Loucy (cell line): Measurements from ENCODE around the gene ZNF236.
"Not testable (repeated sequence)": the region's sequence is repeated elsewhere in the genome, so short reads cannot be mapped to it uniquely, and the experiment has no call there.

Source experiments
- H2AFZ ChIP-seq: fragments of 200-600 bp; sonication (generic); 2 replicates; pipeline ENCODE4 v1.6.0; 2016; ENCODE audit warnings: antibody characterized with exemption, mild to moderate bottlenecking, low read length, moderate library complexity
- H3F3A ChIP-seq: fragments of 200-600 bp; 2 replicates; pipeline ENCODE4 v1.6.0; 2016; ENCODE audit warnings: antibody characterized with exemption, low read depth, mild to moderate bottlenecking
- H3K27me3 ChIP-seq: fragments of 200-600 bp; sonication (generic); 2 replicates; pipeline ENCODE4 v1.6.1; 2014; ENCODE audit warnings: low read length, mild to moderate bottlenecking; ENCODE audit not compliant: insufficient read depth, poor library complexity, severe bottlenecking
- H3K36me3 ChIP-seq: fragments of 200-600 bp; sonication (generic); 2 replicates; pipeline ENCODE4 v1.6.1; 2016; ENCODE audit warnings: low read length; ENCODE audit not compliant: insufficient read depth
- H3K4me1 ChIP-seq: fragments of 200-600 bp; sonication (generic); 2 replicates; pipeline ENCODE4 v1.5.1; 2014; ENCODE audit warnings: low read length, mild to moderate bottlenecking; ENCODE audit not compliant: insufficient read depth, poor library complexity, severe bottlenecking
- H3K4me2 ChIP-seq: fragments of 200-600 bp; sonication (generic); 2 replicates; pipeline ENCODE4 v1.6.0; 2014; ENCODE audit warnings: antibody characterized with exemption, low read length, low read depth, mild to moderate bottlenecking; ENCODE audit not compliant: poor library complexity, severe bottlenecking
- H3K4me3 ChIP-seq: fragments of 200-600 bp; sonication (generic); 2 replicates; pipeline ENCODE4 v1.5.1; 2014; ENCODE audit warnings: low read length, mild to moderate bottlenecking, mixed read lengths; ENCODE audit not compliant: poor library complexity, severe bottlenecking
- H3K79me2 ChIP-seq: fragments of 200-600 bp; sonication (generic); 2 replicates; pipeline ENCODE4 v1.6.1; 2014; ENCODE audit warnings: low read length; ENCODE audit not compliant: insufficient read depth
- H3K9ac ChIP-seq: fragments of 200-600 bp; sonication (generic); 2 replicates; pipeline ENCODE4 v1.6.0; 2014; ENCODE audit warnings: mild to moderate bottlenecking, low read depth, low read length, moderate library complexity; ENCODE audit not compliant: poor library complexity, severe bottlenecking
- H3K9me2 ChIP-seq: fragments of 200-600 bp; sonication (generic); replicated peaks from 2 replicates; pipeline ENCODE4 v1.6.1; 2016; ENCODE audit warnings: low read depth, low read length, mixed read lengths
- H3K9me3 ChIP-seq: fragments of 200-600 bp; sonication (generic); 2 replicates; pipeline ENCODE4 v1.6.1; 2014; ENCODE audit warnings: mild to moderate bottlenecking, antibody characterized with exemption, low read length, low read depth; ENCODE audit not compliant: insufficient read depth
- H4K20me1 ChIP-seq: fragments of 200-600 bp; sonication (generic); 2 replicates; pipeline ENCODE4 v1.6.0; 2014; ENCODE audit warnings: antibody characterized with exemption, low read length, mild to moderate bottlenecking; ENCODE audit not compliant: insufficient read depth, poor library complexity, severe bottlenecking
- EZH2phosphoT487 ChIP-seq: fragments of 200-600 bp; IDR thresholded peaks from 2 replicates; pipeline ENCODE4 v1.6.1; 2018; ENCODE audit warnings: antibody characterized with exemption, mild to moderate bottlenecking, moderate library complexity, borderline replicate concordance
- TF ChIP-seq, protein P1 (sequence below): fragments of 200-600 bp; sonication (generic); conservative IDR thresholded peaks from 2 replicates; pipeline ENCODE4 v1.5.1; 2014; ENCODE audit warnings: mild to moderate bottlenecking, antibody characterized with exemption, low read length

The ZNF236 gene

GRCh38 chr18:76938619-76939018 lies 116.3 kb downstream of the ZNF236 start:
- TF ChIP-seq, protein P1, sequence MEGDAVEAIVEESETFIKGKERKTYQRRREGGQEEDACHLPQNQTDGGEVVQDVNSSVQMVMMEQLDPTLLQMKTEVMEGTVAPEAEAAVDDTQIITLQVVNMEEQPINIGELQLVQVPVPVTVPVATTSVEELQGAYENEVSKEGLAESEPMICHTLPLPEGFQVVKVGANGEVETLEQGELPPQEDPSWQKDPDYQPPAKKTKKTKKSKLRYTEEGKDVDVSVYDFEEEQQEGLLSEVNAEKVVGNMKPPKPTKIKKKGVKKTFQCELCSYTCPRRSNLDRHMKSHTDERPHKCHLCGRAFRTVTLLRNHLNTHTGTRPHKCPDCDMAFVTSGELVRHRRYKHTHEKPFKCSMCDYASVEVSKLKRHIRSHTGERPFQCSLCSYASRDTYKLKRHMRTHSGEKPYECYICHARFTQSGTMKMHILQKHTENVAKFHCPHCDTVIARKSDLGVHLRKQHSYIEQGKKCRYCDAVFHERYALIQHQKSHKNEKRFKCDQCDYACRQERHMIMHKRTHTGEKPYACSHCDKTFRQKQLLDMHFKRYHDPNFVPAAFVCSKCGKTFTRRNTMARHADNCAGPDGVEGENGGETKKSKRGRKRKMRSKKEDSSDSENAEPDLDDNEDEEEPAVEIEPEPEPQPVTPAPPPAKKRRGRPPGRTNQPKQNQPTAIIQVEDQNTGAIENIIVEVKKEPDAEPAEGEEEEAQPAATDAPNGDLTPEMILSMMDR: no peak
- no peak for TF ChIP-seq EZH2phosphoT487
- H3K9ac ChIP-seq: no peak overlapping the region
- no peak overlapping the region for H3K4me3 ChIP-seq
- no peaks in the 10 kb centered on the region for H3K27me3 ChIP-seq
- H3K36me3 ChIP-seq: peaks cover 31% of the 10 kb centered on the region; the same call in 1 of the 2 replicates
- H3K79me2 ChIP-seq: no peaks in the 10 kb centered on the region
- H3K9me3 ChIP-seq: no peaks in the 10 kb centered on the region
- H3K4me1 ChIP-seq: no peaks in the 10 kb centered on the region
- H3K4me2 ChIP-seq: no peak overlapping the region
- no peaks in the 10 kb centered on the region for H3K9me2 ChIP-seq
- no peak overlapping the region for H2AFZ ChIP-seq
- H4K20me1 ChIP-seq: no peaks in the 10 kb centered on the region
- no peaks in the 10 kb centered on the region for H3F3A ChIP-seq

DNA sequence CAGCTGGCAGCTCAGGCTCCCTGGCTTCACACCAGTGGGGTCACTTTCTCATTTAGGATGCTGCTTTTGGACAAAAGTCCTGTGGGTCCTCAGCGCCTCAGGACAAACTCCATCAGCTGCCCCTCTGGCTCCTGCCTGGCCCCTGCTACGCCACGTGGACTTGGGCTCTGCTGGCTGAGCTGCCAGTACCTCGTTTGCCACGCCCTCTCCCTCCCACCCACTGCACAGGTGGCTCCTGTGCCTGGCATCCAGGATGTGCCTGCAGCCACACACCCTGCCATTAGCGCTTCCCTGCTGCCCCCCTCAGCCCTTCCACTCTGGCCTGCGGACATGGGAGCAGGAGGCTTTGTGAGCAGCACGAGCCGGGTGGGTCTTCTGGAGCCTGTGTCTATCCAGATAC lies 118.9 kb downstream of the ZNF236 start:
- Histone ChIP-seq H3F3A (no peaks in the 10 kb centered on the region), H3K4me2 (no peak overlapping the region), H3K9me3 (peaks cover 7% of the 10 kb centered on the region; the same call in 1 of the 2 replicates), H3K9me2 (no peaks in the 10 kb centered on the region), H3K79me2 (no peaks in the 10 kb centered on the region), H3K4me3 (no peak overlapping the region), H3K27me3 (no peaks in the 10 kb centered on the region), H4K20me1 (no peaks in the 10 kb centered on the region), H3K9ac (no peak overlapping the region), H3K4me1 (no peaks in the 10 kb centered on the region), H3K36me3 (peaks cover 31% of the 10 kb centered on the region; the same call in 1 of the 2 replicates), H2AFZ (no peak overlapping the region)
- TF ChIP-seq, protein P1: no peak
- no peak for TF ChIP-seq EZH2phosphoT487

DNA sequence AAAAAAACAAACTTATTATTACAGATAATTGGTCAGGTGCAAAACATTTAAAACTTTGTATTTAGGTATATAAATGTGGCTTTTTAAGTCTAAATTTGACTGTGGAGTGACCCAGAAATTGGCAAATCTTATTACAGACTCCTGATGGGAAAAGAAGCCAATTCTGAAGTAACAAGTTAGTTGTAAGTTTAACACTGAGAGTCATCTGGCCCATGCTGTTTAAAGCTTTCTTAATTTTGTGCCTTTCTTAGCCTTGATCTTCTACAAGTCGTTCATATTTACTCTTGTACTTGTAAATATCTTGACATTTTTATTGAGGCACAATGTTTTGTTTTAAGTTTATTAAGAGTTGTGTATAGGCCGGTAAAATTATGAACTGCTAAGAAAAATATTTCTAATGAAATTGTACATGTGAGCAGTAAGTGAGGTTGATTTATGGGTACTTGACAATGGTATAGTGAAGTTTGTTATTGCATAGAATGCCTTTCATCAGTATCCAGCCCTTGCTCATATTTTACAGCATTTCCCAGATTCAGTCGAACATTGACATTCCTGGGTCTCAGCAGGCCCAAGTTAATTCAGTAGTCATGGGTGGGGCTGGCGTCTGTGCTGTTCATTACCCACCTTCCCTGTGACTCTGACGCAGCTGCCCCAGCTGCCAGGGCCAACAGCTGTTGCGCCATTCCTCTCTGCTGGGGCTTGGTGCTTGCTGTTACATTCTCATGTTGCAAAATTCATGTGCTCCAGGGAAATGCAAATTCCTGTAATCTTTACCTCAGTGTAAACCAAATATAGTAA lies 121.4 kb downstream of the ZNF236 start:
- no peak overlapping the region for H3K4me2 ChIP-seq
- no peak overlapping the region for H2AFZ ChIP-seq
- H3F3A ChIP-seq: no peaks in the 10 kb centered on the region
- TF ChIP-seq, protein P1: no peak
- no peak for TF ChIP-seq EZH2phosphoT487
- no peaks in the 10 kb centered on the region for H3K79me2 ChIP-seq
- H3K4me1 ChIP-seq: no peaks in the 10 kb centered on the region
- H3K27me3 ChIP-seq: no peaks in the 10 kb centered on the region
- no peaks in the 10 kb centered on the region for H4K20me1 ChIP-seq
- peaks cover 10% of the 10 kb centered on the region; the same call in 1 of the 2 replicates for H3K36me3 ChIP-seq
- H3K9me3 ChIP-seq: peaks cover 7% of the 10 kb centered on the region; the same call in 1 of the 2 replicates
- no peak overlapping the region for H3K4me3 ChIP-seq
- no peak overlapping the region for H3K9ac ChIP-seq
- no peaks in the 10 kb centered on the region for H3K9me2 ChIP-seq

- H3K4me1 ChIP-seq, H3K9me2 ChIP-seq, H3K9me3 ChIP-seq, H3K9ac ChIP-seq, H3K79me2 ChIP-seq, H3K27me3 ChIP-seq, H3K36me3 ChIP-seq, H2AFZ ChIP-seq, H3K4me2 ChIP-seq, H3F3A ChIP-seq, H4K20me1 ChIP-seq, H3K4me3 ChIP-seq: not testable (repeated sequence)
Observed at GRCh38 chr18:76944346-76944745, 122.0 kb downstream of the ZNF236 start.
